K562 (cell line): ENCODE measurements around the gene HOXC12. TPM values are rescaled to one million over a fixed set of nuclear protein-coding genes. Genes with fewer than 3 reads are reported as not detected.

Source experiments
- ATAC-seq: fragments of 200-7000 bp; cut with Tn5 transposase; 3 replicates; pipeline ENCODE4 v1.9.1; 2020; ENCODE audit warnings: moderate library complexity
- BruUV-seq: library from RNA; stranded (reverse); fragments of 400-500 nt; replicated peaks from 2 replicates; lab custom pipeline; 2021; lab: Mats Ljungman, UMichigan
- CTCF ChIA-PET: fragments of 300-600 bp; formaldehyde crosslinking; extraction: SDS; loops from one replicate; lab custom pipeline; 2021; ENCODE audit warnings: low intra/inter-chr PET ratio; lab: Yijun Ruan, JAX
- POLR2A ChIA-PET: fragments of 300-600, 350-650 bp; sonication (Branson Sonifier 250); formaldehyde crosslinking; extraction: SDS; loops from one replicate; lab custom pipeline; 2021; ENCODE audit warnings: antibody characterized with exemption, inconsistent platforms; lab: Yijun Ruan, JAX
- DNase-seq, 4 experiments: peaks; one replicate each; pipeline versions ENCODE4 v3.0.0 to v3.0.0-alpha.2; 2011 to 2018; ENCODE audit warnings: low spot score in 3 of 4, mixed read lengths in 3 of 4; ENCODE audit errors: extremely low read depth in 1 of 4
- FAIRE-seq: peaks from 2 replicates; lab custom pipeline; 2011; peaks lifted over from hg19 to GRCh38; lab: Jason Lieb, UNC
- H2AFZ ChIP-seq: 2 replicates; pipeline ENCODE4 v1.6.0; 2011; ENCODE audit warnings: low read depth, low read length, control low read depth, inconsistent platforms
- H3K27ac ChIP-seq: fragments of 200-600 bp; 3 replicates; pipeline ENCODE4 v1.8.0; 2011; ENCODE audit warnings: low read depth, mild to moderate bottlenecking, control low read depth, inconsistent platforms, low read length, moderate library complexity, mixed read lengths; ENCODE audit errors: extremely low read depth
- H3K27me3 ChIP-seq, 2 experiments: fragments of 300-600 bp in 1 of 2; 2 replicates in 1 of 2; 3 replicates in 1 of 2; pipeline versions ENCODE4 v1.6.0 to v1.8.0; 2011; ENCODE audit warnings: inconsistent platforms in 2 of 2, low read length in 2 of 2, mild to moderate bottlenecking in 1 of 2, mixed read lengths in 1 of 2, moderate library complexity in 1 of 2; ENCODE audit not compliant: control insufficient read depth in 2 of 2, insufficient read depth in 2 of 2
- H3K36me3 ChIP-seq: fragments of 300-600 bp; 3 replicates; pipeline ENCODE4 v1.8.0; 2011; ENCODE audit warnings: mild to moderate bottlenecking, low read length, inconsistent platforms; ENCODE audit not compliant: control insufficient read depth, insufficient read depth
- H3K4me1 ChIP-seq, 2 experiments: fragments of 200-600 bp in 1 of 2; replicated peaks in 1 of 2; 2 replicates in 1 of 2; 3 replicates in 1 of 2; pipeline versions ENCODE4 v1.5.1 to v1.8.0; 2011; ENCODE audit warnings: inconsistent platforms in 2 of 2, low read length in 2 of 2, mild to moderate bottlenecking in 1 of 2, mixed read lengths in 1 of 2, moderate library complexity in 1 of 2; ENCODE audit not compliant: control insufficient read depth in 2 of 2, insufficient read depth in 2 of 2
- H3K4me2 ChIP-seq: 2 replicates; pipeline ENCODE4 v1.6.1; 2011; ENCODE audit warnings: low read length, control low read depth, inconsistent platforms, mixed read lengths; ENCODE audit not compliant: insufficient read depth
- H3K4me3 ChIP-seq: fragments of 200-600 bp; sonication (generic), shearing (Covaris generic); 2 replicates; pipeline ENCODE4 v1.5.1; 2016; ENCODE audit warnings: control low read depth, inconsistent platforms
- H3K79me2 ChIP-seq: fragments of 200-600 bp; 3 replicates; pipeline ENCODE4 v1.8.0; 2011; ENCODE audit warnings: low read length, inconsistent platforms; ENCODE audit not compliant: control insufficient read depth, insufficient read depth
- H3K9ac ChIP-seq, 2 experiments: 2 replicates each; pipeline versions ENCODE4 v1.6.0 to v1.6.1; 2011; ENCODE audit warnings: low read depth in 2 of 2, low read length in 2 of 2, control low read depth in 1 of 2, inconsistent platforms in 1 of 2, mild to moderate bottlenecking in 1 of 2, mixed read lengths in 1 of 2; ENCODE audit not compliant: insufficient read depth in 1 of 2
- H3K9me1 ChIP-seq: one replicate; pipeline ENCODE4 v1.6.0; 2011; ENCODE audit warnings: inconsistent platforms, mild to moderate bottlenecking, low read length, moderate library complexity; ENCODE audit not compliant: control insufficient read depth, insufficient read depth
- H3K9me3 ChIP-seq: replicated peaks from 2 replicates; pipeline ENCODE4 v1.5.1; 2011; ENCODE audit warnings: low read depth, low read length, inconsistent platforms; ENCODE audit not compliant: control insufficient read depth, insufficient read depth
- H4K20me1 ChIP-seq: replicated peaks from 2 replicates; pipeline ENCODE4 v1.6.1; 2011; ENCODE audit warnings: low read length, inconsistent platforms, mixed read lengths; ENCODE audit not compliant: control insufficient read depth, insufficient read depth
- CBX8 ChIP-seq: fragments of 200-600 bp; sonication (generic); IDR thresholded peaks from 2 replicates; pipeline ENCODE4 v1.6.1; 2012; ENCODE audit warnings: borderline replicate concordance, mixed run types, low read depth, mild to moderate bottlenecking, moderate library complexity, mixed read lengths, low read length, control low read depth, inconsistent platforms; ENCODE audit not compliant: poor library complexity, severe bottlenecking; ENCODE audit errors: extremely low read depth
- EZH2 ChIP-seq: IDR thresholded peaks from 2 replicates; pipeline ENCODE4 v1.6.1; 2012; ENCODE audit warnings: low read depth, mild to moderate bottlenecking, inconsistent platforms, low read length, borderline replicate concordance
- MXD1 ChIP-seq: fragments of 250-450 bp; sonication (Bioruptor Pico); IDR thresholded peaks from 2 replicates; pipeline ENCODE4 v1.8.0; 2021; ENCODE audit warnings: borderline replicate concordance, mild to moderate bottlenecking, moderate library complexity; ENCODE audit not compliant: poor library complexity, severe bottlenecking
- WGBS: fragments of 100-300 bp; shearing (Covaris generic); methylation state at CpG from one replicate; pipeline ENCODE4 v1.1.6; 2016; ENCODE audit warnings: low coverage, mixed read lengths; ENCODE audit not compliant: insufficient coverage; ENCODE audit errors: missing lambda C conversion rate; 5-methylcytosine and 5-hydroxymethylcytosine counted together
- in situ Hi-C: fragments of 300-500 bp; cut with MboI; formaldehyde crosslinking; loops from 4 replicates; pipeline ENCODE4 v1.15.0; 2018; ENCODE audit warnings: inconsistent platforms, mixed read lengths
- intact Hi-C: fragments of 100-400 bp; cut with micrococcal nuclease; formaldehyde crosslinking; loops from 2 replicates; pipeline ENCODE4 v1.14.2; 2022
- polyA plus RNA-seq, 8 experiments: library from polyadenylated mRNA; depleted of rRNA in 4 of 8; stranded (reverse) in 5 of 8; unstranded in 3 of 8; fragments of >200 nt; fragmentation: Nextera tagmentation in 2 of 8; fragmentation: Illumina TruSeq in 1 of 8; extraction: Ambion mirVana in 2 of 8; extraction: Trizol in 1 of 8; gene quantifications; 2 replicates each; pipeline versions ENCODE4 v1.2.1 to v1.2.3, GENCODE V29; 2011 to 2014; ENCODE audit warnings: inconsistent platforms in 1 of 8, missing spikeins in 1 of 8
- total RNA-seq, 7 experiments: library from RNA; depleted of rRNA in 6 of 7; stranded (reverse); fragments of >200 nt in 6 of 7; fragmentation: Illumina TruSeq in 2 of 7; extraction: Trizol in 2 of 7; gene quantifications; 2 replicates each; pipeline versions ENCODE4 v1.2.1 to v1.2.3, GENCODE V29; 2011 to 2021; ENCODE audit warnings: low replicate concordance in 1 of 7

HOXC12 gene
- total and polyA plus RNA-seq, 9 of the 15 experiments (the other 6 are each of a cell fraction or from before 2014, with no cell fraction given) = 0.04 to 0.36 (median 0.11) TPM; not detected in 1

GRCh38 chr12:53928054-53928835 is 26.5 kb upstream of the HOXC12 start:
- in situ Hi-C loops = no loop called here
- Histone ChIP-seq H3K4me3 (no peak overlapping the region), H3K4me2 (no peak overlapping the region), H3K27ac (no peak overlapping the region), H4K20me1 (no peaks in the 10 kb centered on the region), H3K79me2 (no peaks in the 10 kb centered on the region), H3K9me1 (no peaks in the 10 kb centered on the region), H3K4me1 (peaks cover 0 to 4% of the 10 kb centered on the region in 2 experiments; a peak in 1 of 5 replicates), H3K9me3 (no peaks in the 10 kb centered on the region), H3K36me3 (no peaks in the 10 kb centered on the region), H3K27me3 (peaks cover 54 to 60% of the 10 kb centered on the region in 2 experiments), H2AFZ (no peak overlapping the region), H3K9ac (no peak overlapping the region)
- intact Hi-C loops = no loop called here
- FAIRE-seq (no peak), DNase-seq (no peak), ATAC-seq (no peak)
- CTCF ChIA-PET = no interaction called here
- TF ChIP-seq MXD1 (no peak), EZH2 (peak; percentile 19; the same call in 1 of the 2 replicates), CBX8 (peak; percentile 36)
- POLR2A ChIA-PET = interaction anchor here (0.6 kb wide), 1 partner anchor 229 kb away, joined by 3 read pairs; no protein-coding TSS in a partner anchor
- WGBS = 1% methylated on average over 24 of the region's 31 CpGs
- BruUV-seq = no TSS peak
